Pancreas (tissue), 10 donors: ENCODE data around the gene MYPN. TPM values are rescaled to one million over a fixed set of nuclear protein-coding genes. Genes with fewer than 3 reads are reported as not detected.

Source experiments
- ATAC-seq, 4 donors: fragments of 200-7000 bp; cut with Tn5 transposase; one replicate each; pipeline versions ENCODE4 v1.8.0 to v1.9.1; 2020; ENCODE audit warnings: mild to moderate bottlenecking in 4 of 4, moderate library complexity in 4 of 4
- DNase-seq, 6 donors: peaks; one replicate each; pipeline ENCODE4 v3.0.0-alpha.2; 2020
- FAIRE-seq: peaks from 2 replicates; lab custom pipeline; 2012; peaks lifted over from hg19 to GRCh38; lab: Jason Lieb, UNC
- H3K27ac ChIP-seq, 4 donors: fragments of 200-600 bp; sonication (generic); 1 replicate in 3 of 4; 2 replicates in 1 of 4; pipeline versions ENCODE4 v1.5.0 to v1.8.0; 2020
- H3K27me3 ChIP-seq, 4 donors: fragments of 200-600 bp; one replicate each; pipeline ENCODE4 v1.8.0; 2021
- H3K36me3 ChIP-seq, 3 donors: fragments of 200-600 bp; sonication (generic) in 1 of 3; one replicate each; pipeline versions ENCODE4 v1.5.0 to v1.8.0; 2020 to 2021
- H3K4me1 ChIP-seq, 3 donors: fragments of 200-600 bp; one replicate each; pipeline ENCODE4 v1.8.0; 2021
- H3K4me3 ChIP-seq, 4 donors: fragments of 200-600 bp; sonication (generic) in 2 of 4; one replicate each; pipeline versions ENCODE4 v1.5.0 to v1.8.0; 2020 to 2021
- H3K9me3 ChIP-seq, 4 donors: fragments of 200-600 bp; one replicate each; pipeline ENCODE4 v1.8.0; 2021
- CTCF ChIP-seq, 4 donors: fragments of 200-600 bp; sonication (generic) in 3 of 4; IDR thresholded peaks; one replicate each; pipeline versions ENCODE4 v1.5.0 to v1.8.0; 2021; ENCODE audit warnings: antibody characterized with exemption in 4 of 4
- WGBS, 2 donors: extraction: QIAGEN DNeasy Blood & Tissue Kit; methylation state at CpG; one replicate each; pipeline ENCODE4 v1.1.7; 2013; 5-methylcytosine and 5-hydroxymethylcytosine counted together
- intact Hi-C, 3 donors: fragments of 100-400 bp; cut with DNase I; formaldehyde crosslinking; loops; one replicate each; pipeline versions ENCODE4 v1.11.1 to v1.14.2; 2022
- polyA plus RNA-seq, 2 donors: library from polyadenylated mRNA; stranded (reverse); fragments of 200-250 nt; gene quantifications; one replicate each; pipeline ENCODE4 v1.2.3, GENCODE V29; 2013
- total RNA-seq, 6 donors: library from RNA; stranded (reverse); fragmentation: NEBNext Ultra II Directional in 4 of 6; extraction: Animal tissue kit (Norgen Biotek cat#: 25700) in 4 of 6; gene quantifications; one replicate each; pipeline versions ENCODE4 v1.2.1 to v1.2.4, GENCODE V29; 2021 to 2023
- donor health status: healthy with polysubstance abuse.
- donor health status: DM: no; HTN: no; CAD: no; lungs with moderate emphysema.
- donor health status: DM: no; HTN: no; CAD: no.
- donor health status: control.
- donor health status: control.
- donor health status: Bipolar disorder and iron deficiency.
- donor health status: DM: yes; HTN: yes; CAD: no.
- donor health status: DM: no; HTN: no; CAD: no.
- donor health status: DM: no; HTN: no; CAD: no.
- donor health status: DM: yes; HTN: yes; CAD: no.

The MYPN gene
- under 1 TPM; 0.16 to 0.83 (median 0.41) TPM for total RNA-seq
- polyA plus RNA-seq: under 1 TPM; 0.16 to 0.19 TPM

GRCh38 chr10:68109331-68109730 is at the start of gene MYPN:
Gene MYPN, plus strand, starts transcription at chr10:68109488. Its CDS starts 11,951 bp downstream, at chr10:68121439.
- Histone ChIP-seq H3K36me3 (no peaks in the 10 kb centered on the region), H3K27me3 (no peaks in the 10 kb centered on the region), H3K27ac (peak within 1 kb of the TSS in 1 of 4 donors; percentile 8), H3K9me3 (no peaks in the 10 kb centered on the region), H3K4me1 (peaks cover 7 to 18% (median 11%) of the 10 kb centered on the region in 3 donors), H3K4me3 (peak within 1 kb of the TSS in 1 of 4 donors; percentile 6)
- intact Hi-C loops: no loop called here
- peak; percentile 35 to 64 (median 55) for ATAC-seq
- TF ChIP-seq CTCF (IDR thresholded peaks at IDR 0.05): no peak
- 41 to 46% methylated on average over 3 of the region's 3 CpGs for WGBS, 2 donors
- DNase-seq: peak in 1 of 6 donors; percentile 15
- FAIRE-seq: no peak

- intact Hi-C loops: no loop called here
- 76 to 84% methylated on average over 4 of the region's 4 CpGs for WGBS, 2 donors
- DNase-seq (no peak), ATAC-seq (no peak), FAIRE-seq (no peak)
- H3K4me3 ChIP-seq: no peak overlapping the region
- TF ChIP-seq CTCF (IDR thresholded peaks at IDR 0.05): no peak
- H3K27ac ChIP-seq: no peak overlapping the region
- no peaks in the 10 kb centered on the region for H3K27me3 ChIP-seq
- H3K9me3 ChIP-seq: no peaks in the 10 kb centered on the region
- no peaks in the 10 kb centered on the region for H3K36me3 ChIP-seq
- peaks cover under 1 to 6% (median 3%) of the 10 kb centered on the region in 3 donors for H3K4me1 ChIP-seq
Observed at GRCh38 chr10:68067029-68067428, 42.3 kb upstream of the MYPN start.

GRCh38 chr10:68067508-68067907 is 41.8 kb upstream of the MYPN start:
- no peak for DNase-seq

GRCh38 chr10:68073631-68074030 is 35.7 kb upstream of the MYPN start:
- FAIRE-seq (no peak), DNase-seq (no peak), ATAC-seq (no peak)
- intact Hi-C loops: no loop called here
- Histone ChIP-seq H3K4me1 (peaks cover 21 to 24% (median 23%) of the 10 kb centered on the region in 3 donors), H3K36me3 (no peaks in the 10 kb centered on the region), H3K27ac (peak overlapping the region in 1 of 4 donors; percentile 92), H3K9me3 (no peaks in the 10 kb centered on the region), H3K27me3 (no peaks in the 10 kb centered on the region), H3K4me3 (peak overlapping the region; percentile 66 to 98 (median 84))
- TF ChIP-seq CTCF (IDR thresholded peaks at IDR 0.05): no peak
- 3 to 4% methylated on average over 3 of the region's 3 CpGs for WGBS, 2 donors

More at GRCh38 chr10:68067508-68067907, 41.8 kb upstream of the MYPN start:
- Histone ChIP-seq H3K9me3 (no peaks in the 10 kb centered on the region), H3K27me3 (no peaks in the 10 kb centered on the region), H3K4me1 (peaks cover 6 to 10% (median 7%) of the 10 kb centered on the region in 3 donors), H3K4me3 (no peak overlapping the region), H3K27ac (no peak overlapping the region), H3K36me3 (no peaks in the 10 kb centered on the region)
- WGBS, 2 donors: 72 to 85% methylated on average over 3 of the region's 3 CpGs
- TF ChIP-seq CTCF (IDR thresholded peaks at IDR 0.05): no peak
- intact Hi-C loops: no loop called here
- ATAC-seq (no peak), FAIRE-seq (no peak)

- ATAC-seq (peak; percentile 49 to 67 (median 61)), DNase-seq (no peak), FAIRE-seq (no peak)
- intact Hi-C loops: no loop called here
- H3K27ac ChIP-seq: peak overlapping the region; percentile 92 to 95 (median 93)
- no peaks in the 10 kb centered on the region for H3K9me3 ChIP-seq
- no peaks in the 10 kb centered on the region for H3K27me3 ChIP-seq
- H3K36me3 ChIP-seq: no peaks in the 10 kb centered on the region
- 0% methylated on average over 27 of the region's 27 CpGs for WGBS, 2 donors
- H3K4me3 ChIP-seq: peak overlapping the region; percentile 66 to 98 (median 84)
- TF ChIP-seq CTCF (IDR thresholded peaks at IDR 0.05): no peak
- peaks cover 21 to 24% (median 23%) of the 10 kb centered on the region in 3 donors for H3K4me1 ChIP-seq
Observed at GRCh38 chr10:68074031-68074774, 35.1 kb upstream of the MYPN start.
